ENCODE results near the gene UBAC2.
"Not testable (repeated sequence)": the region's sequence is repeated elsewhere in the genome, so short reads cannot be mapped to it uniquely, and the experiment has no call there.

- not testable (repeated sequence) for TF ChIP-seq CTCF (conservative IDR thresholded peaks at IDR 0.05; ENCODE audit: low read depth, low read length); EZH2 (IDR thresholded peaks at IDR 0.05; ENCODE audit: borderline replicate concordance, low read depth, low read length, poor library complexity, severe bottlenecking)
Measured at GRCh38 chr13:99389094-99389493, 188.4 kb downstream of the UBAC2 start.
